VCaP (cell line): ENCODE data around the gene LFNG.
A peak's percentile ranks its signal among the peaks of the same experiment; 100 is the strongest.

Experiments used
- H3K27ac ChIP-seq: fragments of 450-650 bp; 2 replicates; pipeline ENCODE4 v1.5.1; 2017
- TF ChIP-seq, protein P1 (sequence below): fragments of 450-650 bp; conservative IDR thresholded peaks from 2 replicates; pipeline ENCODE4 v1.5.1; 2017; ENCODE audit warnings: mild to moderate bottlenecking, moderate library complexity

The LFNG gene

DNA sequence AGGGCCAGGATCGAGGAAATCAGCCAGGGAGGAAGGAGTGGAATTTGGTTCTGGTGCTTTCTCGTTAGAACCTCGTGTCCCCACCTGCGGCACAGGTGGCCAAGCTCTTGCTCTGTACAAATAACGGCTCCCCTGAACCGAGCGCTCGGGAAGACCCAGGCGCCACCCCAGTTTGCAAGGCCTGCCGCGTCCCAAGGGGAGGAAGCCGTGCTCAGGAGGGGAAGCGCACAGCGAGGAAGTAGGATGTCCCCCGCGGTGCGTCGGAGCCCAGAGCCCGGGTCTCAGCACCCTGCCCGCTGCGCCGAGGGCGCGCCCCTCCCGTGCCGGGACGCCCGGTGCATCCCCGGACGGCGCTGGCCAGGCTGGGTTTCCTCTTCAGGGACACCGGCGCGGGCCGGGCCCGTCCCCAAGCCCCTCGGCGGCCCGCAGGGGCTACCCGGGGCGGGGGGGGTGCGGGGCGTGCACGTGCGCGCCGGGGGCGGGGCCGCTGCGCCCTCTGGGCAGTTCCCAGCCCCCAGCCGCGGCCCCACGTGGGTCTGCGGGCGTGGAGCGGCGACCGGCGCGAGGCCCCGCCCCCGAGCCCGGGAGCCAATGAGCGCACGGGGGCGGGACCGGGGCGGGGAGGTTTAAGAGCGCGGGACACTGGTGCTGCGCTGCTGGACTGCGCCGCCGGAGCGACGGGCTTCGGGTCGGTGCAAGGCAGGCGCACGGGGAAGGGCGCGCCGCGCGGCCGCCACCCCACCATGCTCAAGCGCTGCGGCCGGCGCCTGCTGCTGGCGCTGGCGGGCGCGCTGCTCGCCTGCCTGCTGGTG lies at the start of gene LFNG:
Gene LFNG (plus strand): TSS at position 656 of the 812 bp plus-strand sequence. CDS start 88 bp downstream, at position 744.
- TF ChIP-seq, protein P1, sequence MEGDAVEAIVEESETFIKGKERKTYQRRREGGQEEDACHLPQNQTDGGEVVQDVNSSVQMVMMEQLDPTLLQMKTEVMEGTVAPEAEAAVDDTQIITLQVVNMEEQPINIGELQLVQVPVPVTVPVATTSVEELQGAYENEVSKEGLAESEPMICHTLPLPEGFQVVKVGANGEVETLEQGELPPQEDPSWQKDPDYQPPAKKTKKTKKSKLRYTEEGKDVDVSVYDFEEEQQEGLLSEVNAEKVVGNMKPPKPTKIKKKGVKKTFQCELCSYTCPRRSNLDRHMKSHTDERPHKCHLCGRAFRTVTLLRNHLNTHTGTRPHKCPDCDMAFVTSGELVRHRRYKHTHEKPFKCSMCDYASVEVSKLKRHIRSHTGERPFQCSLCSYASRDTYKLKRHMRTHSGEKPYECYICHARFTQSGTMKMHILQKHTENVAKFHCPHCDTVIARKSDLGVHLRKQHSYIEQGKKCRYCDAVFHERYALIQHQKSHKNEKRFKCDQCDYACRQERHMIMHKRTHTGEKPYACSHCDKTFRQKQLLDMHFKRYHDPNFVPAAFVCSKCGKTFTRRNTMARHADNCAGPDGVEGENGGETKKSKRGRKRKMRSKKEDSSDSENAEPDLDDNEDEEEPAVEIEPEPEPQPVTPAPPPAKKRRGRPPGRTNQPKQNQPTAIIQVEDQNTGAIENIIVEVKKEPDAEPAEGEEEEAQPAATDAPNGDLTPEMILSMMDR, result no peak
- H3K27ac ChIP-seq, result peak within 1 kb of the TSS; percentile 67; the same call in 1 of the 2 replicates

DNA sequence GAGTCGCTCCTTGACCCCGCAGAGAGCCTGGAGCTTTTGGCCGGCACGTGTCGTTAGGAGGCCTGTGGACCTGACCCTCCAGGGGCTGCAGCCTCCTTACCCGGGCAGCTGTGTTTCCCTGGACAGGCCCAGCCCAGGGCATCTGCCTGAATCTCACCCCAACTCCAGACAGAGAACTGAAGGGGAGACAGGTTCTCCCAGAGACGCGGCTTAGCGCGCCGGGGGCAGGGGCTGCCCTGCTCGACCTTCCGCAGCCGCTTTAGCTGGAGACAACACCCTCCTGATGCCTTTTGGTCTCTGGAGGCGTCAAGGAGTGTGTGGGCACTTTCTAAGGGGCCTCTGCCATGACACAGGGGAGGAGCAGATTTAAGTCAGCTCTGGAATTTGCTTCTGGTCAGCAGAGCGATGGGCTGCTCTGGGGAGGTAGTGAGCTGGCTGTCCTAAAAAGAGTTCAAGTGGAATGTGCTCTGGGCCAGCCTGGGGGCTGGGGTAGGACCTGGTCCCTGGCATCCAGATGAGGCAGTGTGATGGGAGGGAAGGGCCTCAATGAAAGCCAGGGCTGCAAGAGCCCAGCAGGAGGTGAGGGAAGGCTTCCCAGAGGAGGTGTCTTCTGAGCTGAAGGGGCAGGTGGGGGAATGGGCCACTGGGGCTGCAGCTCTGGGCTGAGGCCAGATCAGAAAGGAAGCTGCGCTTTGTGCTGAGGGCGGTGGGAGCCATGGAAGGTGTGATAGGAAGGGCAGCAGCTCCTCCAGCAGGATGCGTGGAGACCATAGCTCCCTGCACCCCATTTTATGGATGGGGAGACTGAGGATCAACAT lies 49.2 kb upstream of the LFNG start:
- TF ChIP-seq, protein P1, result no peak

GRCh38 chr7:2471022-2471329 lies 48.6 kb upstream of the LFNG start:
- no peak overlapping the region for H3K27ac ChIP-seq
- TF ChIP-seq, protein P1, result no peak

More for the DNA sequence above, 49.2 kb upstream of the LFNG start:
- H3K27ac ChIP-seq, result no peak overlapping the region

- H3K27ac ChIP-seq, result no peak overlapping the region
Observed at GRCh38 chr7:2471396-2471795, 48.2 kb upstream of the LFNG start.

GRCh38 chr7:2472739-2473138 lies 46.8 kb upstream of the LFNG start:
- TF ChIP-seq, protein P1, result no peak
- no peak overlapping the region for H3K27ac ChIP-seq

More at GRCh38 chr7:2471396-2471795, 48.2 kb upstream of the LFNG start:
- TF ChIP-seq, protein P1, result no peak

DNA sequence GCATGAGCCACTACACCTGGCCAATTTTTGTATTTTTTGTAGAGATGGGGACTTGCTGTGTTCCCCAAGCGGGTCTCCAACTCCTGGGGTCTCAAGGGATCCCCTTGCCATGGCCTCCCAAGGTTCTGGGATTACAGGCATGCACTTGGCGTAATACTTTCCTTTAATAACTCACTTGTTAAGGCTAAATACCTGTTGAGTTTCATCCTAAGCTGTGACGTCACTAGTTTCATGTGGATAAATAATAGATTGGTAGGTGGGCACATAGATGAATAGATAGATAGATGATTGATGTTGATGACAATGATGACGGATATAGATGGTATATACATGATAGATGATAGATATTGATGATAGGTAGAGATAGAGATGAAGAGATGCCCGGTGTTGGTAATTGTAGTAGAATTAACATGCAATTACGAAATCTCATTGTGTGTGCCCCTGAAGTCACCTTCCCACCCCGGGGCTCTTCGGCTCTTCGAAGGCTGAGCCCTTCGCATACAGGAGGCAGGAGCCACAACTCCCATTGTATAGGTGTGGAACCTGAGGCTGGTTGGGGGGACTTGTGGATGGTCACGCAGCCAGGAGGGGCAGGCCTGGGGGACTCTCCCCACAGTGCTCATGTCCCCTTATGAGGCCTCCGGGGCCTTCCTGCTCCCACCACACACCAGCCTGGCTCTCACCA lies 45.9 kb upstream of the LFNG start:
- TF ChIP-seq, protein P1, result no peak
- no peak overlapping the region for H3K27ac ChIP-seq

GRCh38 chr7:2474224-2474623 lies 45.4 kb upstream of the LFNG start:
- TF ChIP-seq, protein P1, result no peak
- no peak overlapping the region for H3K27ac ChIP-seq
